T-helper 2 cell treated with Interferon-gamma antibody and Interleukin-4, amounts not matched to agents 100 ng/mL and 5 ng/mL, for 36 hours (primary cell): ENCODE measurements around the gene CSF2RB. TPM values are rescaled to one million over a fixed set of nuclear protein-coding genes. Genes with fewer than 3 reads are reported as not detected.

Source experiments
- intact Hi-C: fragments of 100-400 bp; cut with micrococcal nuclease; formaldehyde crosslinking; loops from one replicate; pipeline ENCODE4 v1.15.1; 2023
- total RNA-seq: library from RNA; stranded (reverse); gene quantifications from 2 replicates; pipeline ENCODE4 v1.2.3, GENCODE V29; 2022

CSF2RB gene
- total RNA-seq, 1 donor from 2014 or later = 7.8 TPM

GRCh38 chr22:36918586-36919284 lies 5.3 kb downstream of the CSF2RB start:
- intact Hi-C loops = no loop called here

- intact Hi-C loops = no loop called here
Measured at GRCh38 chr22:36921309-36922104, 8.1 kb downstream of the CSF2RB start.

- intact Hi-C loops = no loop called here
Measured at GRCh38 chr22:36922105-36922608, 8.7 kb downstream of the CSF2RB start.

GRCh38 chr22:36922711-36923110 lies 9.3 kb downstream of the CSF2RB start:
- intact Hi-C loops = no loop called here

- intact Hi-C loops = no loop called here
Measured at GRCh38 chr22:36923131-36923788, 9.8 kb downstream of the CSF2RB start.

- intact Hi-C loops = no loop called here
Measured at GRCh38 chr22:36924151-36924698, 10.8 kb downstream of the CSF2RB start.

- intact Hi-C loops = no loop called here
Measured at GRCh38 chr22:36925388-36926290, 12.2 kb downstream of the CSF2RB start.

- intact Hi-C loops = no loop called here
Measured at GRCh38 chr22:36926309-36926708, 12.9 kb downstream of the CSF2RB start.

GRCh38 chr22:36926721-36927435 lies 13.4 kb downstream of the CSF2RB start:
- intact Hi-C loops = no loop called here

- intact Hi-C loops = no loop called here
Measured at GRCh38 chr22:36927671-36928070, 14.2 kb downstream of the CSF2RB start.

- intact Hi-C loops = no loop called here
Measured at GRCh38 chr22:36928196-36928595, 14.8 kb downstream of the CSF2RB start.

GRCh38 chr22:36928786-36929535 lies 15.5 kb downstream of the CSF2RB start:
- intact Hi-C loops = no loop called here

- intact Hi-C loops = no loop called here
Measured at GRCh38 chr22:36929621-36930020, 16.2 kb downstream of the CSF2RB start.

- intact Hi-C loops = no loop called here
Measured at GRCh38 chr22:36930041-36930935, 16.9 kb downstream of the CSF2RB start.

GRCh38 chr22:36931446-36931845 lies 18.0 kb downstream of the CSF2RB start:
- intact Hi-C loops = no loop called here

GRCh38 chr22:36933629-36934417 lies 20.4 kb downstream of the CSF2RB start:
- intact Hi-C loops = no loop called here
